ENCODE measurements around the gene TCTN2. TPM values are rescaled to one million over a fixed set of nuclear protein-coding genes. Genes with fewer than 3 reads are reported as not detected.

TCTN2 gene
- total and polyA plus RNA-seq, 2 of the 4 experiments (the other 2 are of a cell fraction) = 8.4 to 13.6 TPM

DNA sequence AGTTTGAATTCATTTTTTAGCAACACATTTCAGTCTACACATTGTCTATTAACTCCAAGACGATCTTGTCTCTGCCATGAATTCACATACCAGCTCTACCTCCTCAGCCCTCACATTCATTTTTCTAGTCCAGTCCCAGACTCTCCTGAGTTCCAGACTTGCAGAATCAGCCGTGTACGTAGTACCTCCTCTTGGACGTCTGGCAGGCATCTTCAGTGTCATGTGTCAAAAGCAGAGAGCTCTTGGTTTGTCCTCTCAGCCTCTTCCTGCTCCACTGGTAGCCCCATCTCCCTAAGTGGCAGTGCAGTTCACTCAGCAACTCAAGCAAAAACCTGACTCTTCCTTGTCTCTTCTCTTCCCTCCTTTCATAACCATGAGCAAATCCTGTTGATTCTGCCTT is 14.5 kb upstream of the TCTN2 start:
- Histone ChIP-seq H3K56ac (ENCODE audit: extremely low read depth, insufficient read depth, low read length) (no peak overlapping the region), H2BK15ac (ENCODE audit: low read depth, low read length) (no peak overlapping the region)
- 74% methylated on average over 3 of the region's 4 CpGs; no CpG with 5 or more reads in 1 of the 2 experiments for WGBS, 2 experiments (ENCODE audit: extremely low coverage in 2 of 2, insufficient read length in 1 of 2)

More for the DNA sequence above, 14.5 kb upstream of the TCTN2 start:
- H4K91ac ChIP-seq (ENCODE audit: insufficient read depth, low read depth, low read length) = no peak overlapping the region
- H2AK9ac ChIP-seq (replicated peaks; ENCODE audit: low read depth, low read length, poor library complexity) = no peak overlapping the region
- ChIA-PET POLR2A (ENCODE audit: unreplicated experiment) (no interaction called here), CTCF (no interaction called here)
- H3K27ac ChIP-seq (ENCODE audit: insufficient read depth, low read length) = no peak overlapping the region
- H3K18ac ChIP-seq (ENCODE audit: low read depth, low read length) = no peak overlapping the region
- no peaks in the 10 kb centered on the region; the same call in 1 of the 2 replicates for H4K20me1 ChIP-seq (ENCODE audit: insufficient read depth, low read length)
- H3K9me3 ChIP-seq (ENCODE audit: control insufficient read depth, insufficient read depth, low read length) = no peaks in the 10 kb centered on the region
- no peak overlapping the region for H2AFZ ChIP-seq (replicated peaks; ENCODE audit: low read length, poor library complexity)
- H3K23ac ChIP-seq (ENCODE audit: low read depth, low read length) = no peak overlapping the region
- no peak for TF ChIP-seq BHLHE40 (IDR thresholded peaks at IDR 0.05; ENCODE audit: low read depth, low read length)
- intact Hi-C loops (cut with micrococcal nuclease) (no loop called here), in situ Hi-C loops (cut with MboI; ENCODE audit: low sequenced_read_pairs) (no loop called here), dilution Hi-C loops (cut with HindIII; ENCODE audit: low sequenced_read_pairs, unreplicated experiment) (no loop called here)
- no peak for DNase-seq
- no TSS peak for BruUV-seq (replicated peaks)
- no peak overlapping the region for H2AK5ac ChIP-seq (ENCODE audit: low read depth, low read length)
- no peak overlapping the region for H2BK120ac ChIP-seq (ENCODE audit: low read depth, low read length)
- H3K4me3 ChIP-seq (ENCODE audit: insufficient read depth, low read depth, low read length) = no peak overlapping the region
- H3K27me3 ChIP-seq (ENCODE audit: control insufficient read depth, insufficient read depth, low read length) = no peaks in the 10 kb centered on the region
- H4K5ac ChIP-seq (ENCODE audit: low read depth, low read length) = no peak overlapping the region
- no peak for ATAC-seq (ENCODE audit: low read depth)
- H3K9ac ChIP-seq (ENCODE audit: low read depth, low read length) = no peak overlapping the region
- no peak overlapping the region for H2BK5ac ChIP-seq (ENCODE audit: low read depth, low read length, poor library complexity, severe bottlenecking)
- H3K36me3 ChIP-seq (ENCODE audit: control insufficient read depth, insufficient read depth, low read length) = peaks cover 26% of the 10 kb centered on the region
- H2BK20ac ChIP-seq (ENCODE audit: low read depth, low read length) = no peak overlapping the region
- no peak overlapping the region for H4K8ac ChIP-seq (ENCODE audit: low read depth in 2 of 2, low read length in 2 of 2)
- H3K79me1 ChIP-seq (ENCODE audit: low read depth in 1 of 2, low read length in 2 of 2) = peaks cover 2 to 7% of the 10 kb centered on the region in 2 experiments; a peak in 2 of 4 replicates
- peaks cover 3% of the 10 kb centered on the region for H3K4me1 ChIP-seq (ENCODE audit: control insufficient read depth, insufficient read depth, low read length)
- H3K4ac ChIP-seq (ENCODE audit: low read depth, low read length) = no peak overlapping the region
- 0 out of 2 replicates have a peak, but pooled peaks cover 2% of the 10 kb centered on the region for H3K9me1 ChIP-seq (ENCODE audit: insufficient read depth, low read length)
- H3K14ac ChIP-seq (replicated peaks; ENCODE audit: low read depth, low read length) = no peak overlapping the region
- H3K4me2 ChIP-seq (ENCODE audit: low read depth, low read length) = no peak overlapping the region

Measured in IMR-90 (cell line).